MCF 10A (cell line): Measurements from ENCODE around the gene CAPS. TPM values are rescaled to one million over a fixed set of nuclear protein-coding genes. Genes with fewer than 3 reads are reported as not detected.

Experiments
- BruUV-seq: library from RNA; stranded (reverse); fragments of 400-500 nt; replicated peaks from 2 replicates; lab custom pipeline; 2021; lab: Mats Ljungman, UMichigan
- CTCF ChIA-PET: fragments of 300-600 bp; sonication (Branson Sonifier 250); formaldehyde crosslinking; extraction: SDS; loops from one replicate; lab custom pipeline; 2021; ENCODE audit warnings: antibody characterized with exemption, inconsistent platforms; lab: Yijun Ruan, JAX
- POLR2A ChIA-PET: fragments of 300-600, 350-650 bp; sonication (Branson Sonifier 250); formaldehyde crosslinking; extraction: SDS; loops from one replicate; lab custom pipeline; 2020; ENCODE audit warnings: antibody characterized with exemption, inconsistent platforms; lab: Yijun Ruan, JAX
- DNase-seq: peaks from one replicate; pipeline ENCODE4 v3.0.0-alpha.2; 2018; ENCODE audit not compliant: unreplicated experiment
- H3K27ac Mint-ChIP-seq: one replicate; pipeline ENCODE4 v1.8.0; 2022; ENCODE audit warnings: mild to moderate bottlenecking, low read depth, mixed read lengths; ENCODE audit not compliant: unreplicated experiment
- H3K27me3 Mint-ChIP-seq: one replicate; pipeline ENCODE4 v1.8.0; 2022; ENCODE audit warnings: mixed read lengths; ENCODE audit not compliant: insufficient read depth, unreplicated experiment
- H3K36me3 Mint-ChIP-seq: one replicate; pipeline ENCODE4 v1.8.0; 2022; ENCODE audit warnings: mild to moderate bottlenecking, moderate library complexity, mixed read lengths; ENCODE audit not compliant: insufficient read depth, unreplicated experiment
- H3K4me1 Mint-ChIP-seq: one replicate; pipeline ENCODE4 v1.8.0; 2022; ENCODE audit warnings: mixed read lengths; ENCODE audit not compliant: insufficient read depth, unreplicated experiment
- H3K4me3 Mint-ChIP-seq: one replicate; pipeline ENCODE4 v1.8.0; 2022; ENCODE audit warnings: mild to moderate bottlenecking, moderate library complexity, mixed read lengths; ENCODE audit not compliant: unreplicated experiment
- H3K9me3 Mint-ChIP-seq: one replicate; pipeline ENCODE4 v1.8.0; 2022; ENCODE audit warnings: mixed read lengths; ENCODE audit not compliant: unreplicated experiment
- CTCF ChIP-seq: fragments of 200-600 bp; IDR thresholded peaks from one replicate; pipeline ENCODE4 v1.8.0; 2022; ENCODE audit warnings: antibody characterized with exemption, mild to moderate bottlenecking; ENCODE audit not compliant: unreplicated experiment
- intact Hi-C: fragments of 100-400 bp; cut with micrococcal nuclease; formaldehyde crosslinking; loops from 2 replicates; pipeline ENCODE4 v1.14.1; 2022
- total RNA-seq: library from RNA; stranded (reverse); gene quantifications from 2 replicates; pipeline ENCODE4 v1.2.3, GENCODE V29; 2022

The CAPS gene
- total RNA-seq, 1 experiment from 2014 or later, result 7.3 TPM

GRCh38 chr19:5905114-5905778 lies 8.8 kb upstream of the CAPS start:
- H3K4me3 Mint-ChIP-seq, result peak overlapping the region; percentile 97
- intact Hi-C loops, result no loop called here
- H3K27ac Mint-ChIP-seq, result peak overlapping the region; percentile 98
- no peaks in the 10 kb centered on the region for H3K9me3 Mint-ChIP-seq
- H3K27me3 Mint-ChIP-seq, result no peaks in the 10 kb centered on the region
- TF ChIP-seq CTCF, result no peak
- ChIA-PET CTCF (interaction anchor here (0.5 to 1.7 kb wide), 4 partner anchors 31 to 992 kb away, joined by 3 to 4 read pairs (median 4); no protein-coding TSS in a partner anchor), POLR2A (interaction anchor here (0.8 to 4.1 kb wide), 7 partner anchors 9 to 467 kb away, joined by 3 to 32 read pairs (median 4); partner anchors contain the start of genes ALKBH7, CAPS and RANBP3)
- H3K4me1 Mint-ChIP-seq, result peaks cover 6% of the 10 kb centered on the region
- peaks cover 39% of the 10 kb centered on the region for H3K36me3 Mint-ChIP-seq
- BruUV-seq, result TSS peak; percentile 54
- no peak for DNase-seq

GRCh38 chr19:5907241-5907640 lies 6.8 kb upstream of the CAPS start:
- Mint-ChIP-seq H3K4me3 (no peak overlapping the region), H3K9me3 (no peaks in the 10 kb centered on the region), H3K4me1 (no peaks in the 10 kb centered on the region), H3K36me3 (peaks cover 31% of the 10 kb centered on the region), H3K27me3 (no peaks in the 10 kb centered on the region), H3K27ac (no peak overlapping the region)
- ChIA-PET POLR2A (interaction anchor here (1.0 kb wide), 1 partner anchor 217 kb away, joined by 3 read pairs; the partner anchor contains the start of gene RPL36), CTCF (interaction anchor here (2.3 kb wide), 1 partner anchor 103 kb away, joined by 7 read pairs; no protein-coding TSS in a partner anchor)
- DNase-seq, result no peak
- no TSS peak for BruUV-seq
- intact Hi-C loops, result no loop called here
- no peak for TF ChIP-seq CTCF

DNA sequence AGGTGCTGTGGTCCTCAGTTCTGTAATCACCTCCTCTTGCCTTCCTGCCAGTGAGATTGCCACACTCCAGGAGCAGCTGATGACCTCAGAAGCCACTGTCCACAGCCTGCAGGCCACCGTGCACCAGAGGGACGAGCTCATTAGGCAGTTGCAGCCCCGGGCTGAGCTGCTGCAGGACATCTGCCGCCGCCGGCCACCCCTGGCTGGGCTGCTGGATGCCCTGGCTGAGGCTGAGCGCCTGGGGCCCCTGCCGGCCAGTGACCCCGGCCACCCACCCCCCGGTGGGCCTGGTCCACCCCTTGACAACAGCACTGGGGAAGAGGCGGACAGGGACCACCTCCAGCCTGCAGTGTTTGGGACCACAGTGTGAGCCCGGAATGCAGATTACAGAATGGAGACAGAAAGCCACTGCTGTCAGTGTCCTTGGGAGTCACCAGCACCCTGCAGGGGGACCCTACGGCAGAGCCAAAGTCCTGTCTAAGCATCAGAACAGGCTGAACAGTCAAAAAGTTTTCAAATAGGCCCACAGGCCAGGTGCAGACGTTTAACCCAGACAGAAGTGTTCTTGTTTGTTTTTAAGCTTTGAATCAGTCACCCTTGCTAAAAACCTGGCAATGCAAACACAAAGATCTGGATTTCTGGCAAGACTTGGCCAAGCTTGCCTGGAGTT lies 5.1 kb upstream of the CAPS start:
- Mint-ChIP-seq H3K9me3 (no peaks in the 10 kb centered on the region), H3K27ac (no peak overlapping the region), H3K4me1 (peaks cover 3% of the 10 kb centered on the region), H3K27me3 (no peaks in the 10 kb centered on the region), H3K36me3 (peaks cover 29% of the 10 kb centered on the region), H3K4me3 (no peak overlapping the region)
- no peak for DNase-seq
- POLR2A ChIA-PET, result interaction anchor here (0.6 kb wide), 2 partner anchors 89 to 189 kb away, joined by 3 read pairs; partner anchors contain the start of gene LONP1
- CTCF ChIA-PET, result interaction anchor here (0.6 kb wide), 1 partner anchor 59 kb away, joined by 3 read pairs; no protein-coding TSS in a partner anchor
- intact Hi-C loops, result no loop called here
- BruUV-seq, result no TSS peak
- TF ChIP-seq CTCF, result no peak

GRCh38 chr19:5910638-5910907 lies 3.5 kb upstream of the CAPS start:
- no peaks in the 10 kb centered on the region for H3K27me3 Mint-ChIP-seq
- peaks cover 38% of the 10 kb centered on the region for H3K36me3 Mint-ChIP-seq
- no peak overlapping the region for H3K4me3 Mint-ChIP-seq
- POLR2A ChIA-PET, result no interaction called here
- CTCF ChIA-PET, result no interaction called here
- peaks cover 6% of the 10 kb centered on the region for H3K4me1 Mint-ChIP-seq
- DNase-seq, result no peak
- intact Hi-C loops, result no loop called here
- TF ChIP-seq CTCF, result no peak
- no peaks in the 10 kb centered on the region for H3K9me3 Mint-ChIP-seq
- H3K27ac Mint-ChIP-seq, result no peak overlapping the region
- BruUV-seq, result no TSS peak
